GM18858 (cell line): Measurements from ENCODE around the gene IDH2.
"Not testable (repeated sequence)": the region's sequence is repeated elsewhere in the genome, so short reads cannot be mapped to it uniquely, and the experiment has no call there.

Experiments
- ATAC-seq: cut with Tn5 transposase; IDR thresholded peaks from one replicate; pipeline ENCODE4 v1.9.1; 2021; ENCODE audit not compliant: unreplicated experiment

The IDH2 gene

DNA sequence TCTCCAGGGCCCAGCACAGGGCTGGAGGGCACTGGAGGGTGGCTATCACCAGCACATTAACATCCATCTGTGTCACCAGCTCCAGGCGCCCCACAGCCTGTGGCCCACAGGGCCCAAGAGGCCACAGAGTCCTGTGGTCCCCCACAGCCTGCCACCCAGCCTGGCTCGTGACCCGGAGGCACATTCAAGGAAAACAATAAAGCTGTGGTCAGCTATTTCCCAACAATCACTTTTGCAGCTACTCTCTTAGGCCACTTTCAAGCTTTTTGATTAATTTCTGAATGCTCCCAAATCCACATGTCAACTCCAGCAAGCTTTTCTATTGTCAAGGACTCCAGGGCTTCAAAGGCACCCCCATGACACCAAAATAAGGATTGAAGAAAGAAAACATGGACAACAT is 16.7 kb downstream of the IDH2 start:
- ATAC-seq = no peak

DNA sequence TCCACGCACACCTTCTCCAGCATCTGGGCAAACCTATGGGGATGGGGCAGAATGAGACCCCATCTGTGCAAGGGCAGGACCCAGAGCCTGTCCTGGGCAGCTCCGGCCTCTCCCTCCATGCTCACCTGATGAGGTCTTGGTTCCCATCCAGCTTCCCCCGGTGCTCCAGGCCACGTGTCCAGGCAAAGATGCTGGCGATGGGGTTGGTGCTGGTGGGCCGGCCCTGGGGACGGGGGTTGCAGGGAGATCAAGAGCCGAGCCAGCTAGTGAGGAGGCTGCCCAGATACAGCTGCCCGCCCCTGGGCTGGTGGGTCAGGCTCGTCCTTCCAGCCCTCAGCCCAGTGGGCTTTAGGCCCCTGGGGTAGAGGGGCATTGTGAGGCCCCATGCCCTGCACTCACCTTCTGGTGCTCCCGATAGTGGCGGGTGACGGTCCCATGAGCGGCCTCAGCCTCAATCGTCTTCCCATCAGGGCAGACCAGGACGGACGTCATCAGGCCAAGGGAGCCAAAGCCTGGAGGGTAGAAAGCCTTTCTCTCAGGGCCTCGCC is 17.3 kb downstream of the IDH2 start:
- ATAC-seq = no peak

DNA sequence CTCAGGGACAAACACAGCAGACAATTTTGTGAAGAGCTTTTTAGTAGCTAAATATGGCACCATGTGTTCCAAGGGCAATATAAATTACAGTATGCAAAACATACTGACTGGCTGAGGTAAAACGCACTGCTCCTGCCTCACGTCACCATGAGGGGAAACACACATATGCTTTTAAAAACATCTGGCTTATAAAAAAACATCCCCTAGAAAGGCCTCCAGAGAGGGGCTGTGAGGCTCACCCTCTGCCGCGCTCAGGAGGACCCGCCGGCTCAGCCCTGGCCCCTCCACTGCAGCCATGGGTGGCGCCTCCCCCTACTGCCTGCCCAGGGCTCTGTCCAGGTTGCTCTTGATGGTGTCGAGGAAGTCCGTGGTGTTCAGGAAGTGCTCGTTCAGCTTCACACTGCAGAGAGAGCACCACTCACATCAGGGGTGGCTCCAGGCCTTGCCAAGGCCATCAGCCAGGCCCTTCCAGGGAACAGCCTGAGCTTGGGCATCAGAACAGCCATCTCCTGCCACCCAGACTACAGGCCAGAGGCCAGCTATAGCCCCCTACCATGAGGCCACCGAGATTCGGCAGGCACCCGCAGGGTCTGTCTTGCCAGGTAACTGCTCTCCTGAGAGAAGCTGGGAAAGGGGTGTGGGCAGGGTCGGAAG is 18.2 kb downstream of the IDH2 start:
- no peak for ATAC-seq

DNA sequence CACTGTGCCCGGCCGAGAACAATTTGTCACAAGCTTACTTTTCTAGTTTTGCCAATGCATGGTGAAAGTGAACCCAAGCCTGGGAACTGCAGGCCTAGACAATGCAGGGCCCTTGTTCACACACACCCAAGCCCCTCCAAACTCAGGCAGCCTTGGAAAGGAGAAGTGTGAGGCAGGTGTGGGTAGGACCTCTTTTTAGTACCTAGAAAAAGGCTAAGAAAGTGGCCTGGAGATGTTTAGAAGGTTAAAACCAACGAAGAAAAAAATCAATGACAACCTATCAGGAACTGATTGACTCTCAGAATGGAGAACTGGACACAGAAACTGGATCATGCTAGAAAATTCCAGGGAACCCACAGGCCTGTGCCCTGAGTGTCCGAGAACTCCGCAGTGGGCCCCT is 18.8 kb downstream of the IDH2 start:
- ATAC-seq = no peak

DNA sequence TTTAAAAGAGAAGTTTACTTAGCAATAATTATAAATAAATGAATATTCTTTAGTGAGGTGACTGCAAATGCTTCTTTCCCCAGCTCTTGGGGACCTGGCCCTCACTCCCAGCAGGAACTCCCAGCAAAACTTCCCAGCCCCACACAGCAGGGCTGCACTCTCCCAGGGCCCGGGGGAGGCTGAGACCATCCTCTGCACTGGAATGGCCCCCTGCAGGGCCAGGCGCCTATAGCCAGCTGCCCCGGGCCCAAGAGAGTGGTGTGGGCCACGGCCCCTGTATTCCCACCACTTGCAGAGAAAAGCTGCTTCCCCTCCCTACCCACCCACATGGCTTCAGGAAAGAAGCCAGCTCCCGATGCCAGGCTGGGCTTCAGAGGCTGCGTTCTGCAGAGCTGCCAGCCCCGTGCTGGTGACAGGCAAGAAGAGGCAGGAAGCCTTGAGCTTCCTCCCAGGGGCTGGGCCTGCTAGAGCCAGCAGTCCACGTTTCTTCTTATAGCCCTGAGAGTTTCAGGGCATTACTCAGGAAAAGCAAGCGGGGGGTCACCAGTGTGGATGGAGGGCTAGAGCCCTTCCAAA is 20.0 kb downstream of the IDH2 start:
- no peak for ATAC-seq

DNA sequence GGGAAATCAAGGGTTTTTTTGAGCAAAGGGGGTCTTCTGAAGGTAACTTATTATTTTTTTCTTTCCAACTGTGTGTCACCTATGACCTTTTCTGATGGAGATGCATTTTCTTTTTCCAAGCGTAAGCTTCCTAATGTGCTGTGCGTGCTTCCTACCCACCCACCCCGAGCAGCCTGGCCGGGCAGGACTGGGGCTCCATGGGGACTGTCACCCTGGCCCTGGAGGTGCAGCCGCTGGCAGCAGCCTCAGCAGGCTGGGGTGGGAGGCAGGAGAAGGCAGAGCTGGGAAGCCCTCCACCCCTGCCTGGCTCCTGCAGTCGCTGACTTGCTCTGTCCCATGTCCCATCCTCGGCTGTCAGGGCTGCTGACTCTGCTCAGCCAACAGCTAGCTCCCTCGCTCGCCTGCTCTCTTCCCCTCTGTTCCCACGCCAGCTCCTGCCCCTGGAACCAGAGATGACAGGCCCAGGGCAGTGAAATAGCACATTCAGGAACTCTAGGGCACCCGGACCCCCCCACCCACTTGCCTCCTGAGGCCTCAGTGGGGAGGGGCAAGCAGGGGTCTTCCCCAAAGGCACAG is 21.4 kb downstream of the IDH2 start:
- ATAC-seq = no peak

DNA sequence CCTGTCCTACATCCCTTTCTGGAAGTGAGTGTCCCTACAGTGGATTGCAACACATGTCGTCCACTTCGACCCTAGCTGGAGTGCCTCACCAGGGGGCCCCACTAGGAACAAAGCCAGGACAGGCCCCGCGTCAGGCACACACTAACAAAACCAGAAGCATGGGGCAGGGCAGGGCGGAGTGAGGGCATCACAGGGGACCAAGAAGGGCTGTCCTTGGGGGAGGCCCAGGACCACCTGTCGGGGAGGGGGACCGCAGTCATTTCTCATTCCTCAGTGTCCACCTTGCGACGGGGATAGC is 21.9 kb downstream of the IDH2 start:
- no peak for ATAC-seq

DNA sequence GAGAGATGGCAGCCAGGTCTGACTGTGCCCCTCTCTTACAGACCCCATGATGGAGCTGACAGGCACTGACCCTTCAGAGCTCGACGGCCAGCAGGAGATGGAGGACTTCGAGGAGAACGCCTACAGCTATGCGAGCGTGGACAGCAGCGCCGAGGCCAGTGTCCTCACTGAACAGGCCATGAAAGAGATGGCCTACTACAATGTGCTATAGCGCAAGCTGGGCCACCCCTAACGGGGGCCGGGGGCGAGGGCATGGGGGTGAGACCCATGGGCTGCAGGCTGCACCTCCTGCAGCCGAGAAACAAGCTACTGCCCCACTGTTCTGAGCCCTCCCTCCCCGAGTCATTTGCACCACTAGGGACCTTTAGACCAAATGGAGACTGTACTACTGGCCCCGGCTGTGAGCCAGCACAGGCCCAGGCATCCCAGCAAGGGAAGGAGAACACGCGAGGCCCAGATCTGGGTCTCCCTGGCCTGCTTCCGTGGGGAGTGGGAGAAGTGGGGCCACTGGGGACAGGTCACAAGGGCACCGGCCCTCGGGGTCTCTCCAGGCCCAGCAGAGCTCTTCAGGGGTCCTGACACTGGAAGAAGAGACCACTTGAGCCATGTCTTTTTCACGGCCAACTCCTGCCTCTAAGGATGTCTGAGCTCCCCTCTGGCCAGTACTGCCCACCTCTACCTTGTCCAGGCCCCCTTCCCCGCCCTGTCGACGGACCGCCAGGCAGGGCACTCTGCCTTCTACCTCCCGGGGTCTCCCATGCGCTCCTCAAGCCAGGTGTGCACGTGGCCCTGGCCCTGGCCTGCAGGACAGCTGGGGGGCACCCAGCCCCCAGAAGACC is 22.4 kb downstream of the IDH2 start:
- ATAC-seq = no peak

DNA sequence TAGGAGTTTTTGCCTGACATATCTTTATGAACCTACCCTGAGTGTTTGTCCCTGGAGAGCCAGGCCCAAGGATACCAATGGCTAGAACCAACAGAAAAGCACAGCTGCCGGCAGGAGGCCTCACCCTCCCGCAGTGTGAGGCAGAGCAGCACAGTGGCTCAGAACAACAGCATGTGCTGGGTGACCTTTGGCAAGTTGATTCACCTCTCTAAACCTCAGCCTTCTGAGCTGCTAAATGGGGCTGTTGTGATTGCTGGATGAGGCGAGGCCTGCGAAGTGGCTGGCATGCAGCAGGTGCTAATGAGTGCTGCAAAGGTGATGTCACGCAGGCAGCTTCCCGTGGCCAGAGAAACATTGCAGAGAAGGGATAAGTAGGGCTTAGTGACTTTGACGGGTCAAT is 23.3 kb downstream of the IDH2 start:
- ATAC-seq = no peak

DNA sequence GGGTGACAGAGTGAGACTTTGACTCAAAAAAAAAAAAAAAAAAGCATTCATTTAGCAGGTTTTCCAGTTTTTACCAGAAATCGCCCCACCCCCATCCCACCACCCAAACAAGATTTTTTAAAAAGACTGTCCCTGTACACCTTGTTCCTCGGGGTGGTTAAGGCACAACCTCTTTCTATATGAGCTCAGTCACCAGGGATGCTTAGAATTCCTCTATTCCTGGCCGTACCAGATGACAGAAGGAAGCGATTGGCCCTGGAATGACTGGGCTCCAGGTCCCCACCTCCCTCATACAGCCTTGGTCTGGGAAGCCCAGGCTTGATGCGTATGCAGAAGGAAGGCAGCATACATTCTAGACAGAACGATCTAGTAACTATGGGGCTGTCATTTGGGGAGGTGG is 25.6 kb downstream of the IDH2 start:
- ATAC-seq = no peak

DNA sequence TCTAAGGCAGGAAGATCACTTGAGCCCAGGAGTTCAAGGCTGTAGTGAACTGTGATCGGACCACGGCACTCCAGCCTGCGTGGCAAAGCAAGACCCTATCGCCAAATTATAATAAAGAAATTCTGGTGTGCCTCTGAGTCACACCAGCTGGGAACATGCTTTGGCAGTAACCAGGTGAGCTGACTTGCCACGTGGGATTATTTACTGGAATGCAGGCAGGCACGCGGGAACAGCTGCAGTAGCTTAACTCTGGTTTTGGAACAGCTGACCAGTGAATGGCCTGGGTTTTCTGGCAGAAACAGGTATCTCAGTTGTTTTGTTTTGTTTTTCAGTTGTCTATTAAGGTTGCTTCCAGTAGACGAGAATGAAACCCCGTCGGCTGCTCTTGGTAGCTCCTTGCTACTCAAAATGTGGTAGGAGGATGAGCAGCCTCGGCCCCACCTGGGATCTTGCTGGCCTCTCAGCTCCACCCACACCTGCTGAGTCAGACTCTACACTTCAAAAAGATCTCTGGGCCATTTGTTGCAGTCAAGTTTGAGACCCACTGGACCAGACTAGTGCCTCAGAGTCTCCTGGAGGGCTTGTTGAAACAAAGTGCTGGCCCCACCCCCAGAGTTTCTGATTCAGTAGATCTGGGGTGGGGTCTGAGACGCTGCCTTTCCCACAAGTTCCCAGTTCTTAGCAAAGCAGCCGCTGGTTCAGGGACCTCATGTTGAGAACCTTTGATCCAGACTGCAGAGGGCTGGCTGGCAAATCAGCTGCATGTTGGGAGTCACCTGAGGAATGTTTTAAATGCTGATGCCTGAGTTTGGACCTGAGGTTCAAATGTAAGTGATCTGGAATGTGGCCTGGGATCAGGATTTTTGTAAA is 26.6 kb downstream of the IDH2 start:
- no peak for ATAC-seq

DNA sequence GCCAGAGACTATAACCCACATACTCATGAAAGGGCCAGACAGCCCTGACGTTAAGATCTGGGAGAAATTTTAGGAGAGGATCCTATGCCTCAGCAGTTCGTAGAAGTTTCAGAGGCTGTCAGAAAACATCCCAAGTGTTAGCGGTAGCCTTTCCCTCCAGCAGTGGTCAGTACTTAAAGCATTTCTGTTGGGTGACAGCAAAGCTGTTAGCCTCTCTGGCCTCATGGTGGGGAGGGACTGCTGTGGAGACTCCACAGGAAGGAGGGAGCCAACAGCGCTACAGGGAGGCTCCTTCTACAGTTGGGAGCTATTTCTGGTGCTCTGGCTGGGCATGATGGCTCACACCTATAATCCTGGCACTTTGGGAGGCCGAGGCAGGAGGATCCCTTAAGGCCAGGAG is 27.4 kb downstream of the IDH2 start:
- ATAC-seq = no peak

DNA sequence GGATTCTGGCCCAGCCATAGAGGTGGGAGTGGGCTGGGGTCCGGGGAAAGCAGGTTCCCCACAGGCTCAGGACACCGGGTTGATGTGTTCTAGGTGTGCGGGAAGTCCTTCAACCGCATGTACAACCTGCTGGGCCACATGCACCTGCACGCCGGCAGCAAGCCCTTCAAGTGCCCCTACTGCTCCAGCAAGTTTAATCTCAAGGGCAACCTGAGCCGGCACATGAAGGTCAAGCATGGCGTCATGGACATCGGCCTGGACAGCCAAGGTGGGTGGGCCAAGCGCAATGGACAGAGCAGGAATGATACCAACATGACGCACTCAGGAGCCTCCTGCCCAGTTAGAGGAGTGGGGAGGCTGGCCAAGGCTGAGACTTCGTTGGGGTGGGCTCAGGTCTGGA is 28.2 kb downstream of the IDH2 start:
- ATAC-seq = no peak

DNA sequence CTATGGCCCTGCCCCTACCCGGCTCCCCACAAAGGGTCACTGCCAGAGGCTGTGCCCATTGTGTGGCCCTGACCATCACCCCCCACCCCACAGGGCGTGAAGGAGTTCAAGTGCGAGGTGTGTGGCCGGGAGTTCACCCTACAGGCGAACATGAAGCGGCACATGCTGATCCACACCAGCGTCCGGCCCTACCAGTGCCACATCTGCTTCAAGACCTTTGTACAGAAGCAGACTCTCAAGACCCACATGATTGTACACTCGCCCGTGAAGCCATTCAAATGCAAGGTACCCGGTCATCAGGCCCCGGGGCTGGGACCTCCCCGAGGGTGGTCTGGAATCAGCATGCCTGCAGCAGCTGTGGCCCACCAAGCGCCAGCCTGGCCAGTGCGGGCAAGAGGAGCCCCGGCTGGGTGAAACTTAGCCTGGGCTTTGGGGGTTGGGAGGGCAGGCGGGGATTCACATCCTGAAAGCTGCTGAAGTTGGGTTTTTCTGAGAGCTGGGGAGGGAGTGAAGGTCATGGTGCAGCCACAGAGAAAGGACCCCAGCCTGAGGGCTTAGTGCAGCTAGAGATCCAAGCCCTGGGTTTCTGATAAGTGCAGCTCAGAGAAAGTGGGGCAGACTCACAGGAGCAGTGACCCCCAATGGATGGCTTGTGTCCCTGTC is 29.2 kb downstream of the IDH2 start:
- ATAC-seq = no peak

DNA sequence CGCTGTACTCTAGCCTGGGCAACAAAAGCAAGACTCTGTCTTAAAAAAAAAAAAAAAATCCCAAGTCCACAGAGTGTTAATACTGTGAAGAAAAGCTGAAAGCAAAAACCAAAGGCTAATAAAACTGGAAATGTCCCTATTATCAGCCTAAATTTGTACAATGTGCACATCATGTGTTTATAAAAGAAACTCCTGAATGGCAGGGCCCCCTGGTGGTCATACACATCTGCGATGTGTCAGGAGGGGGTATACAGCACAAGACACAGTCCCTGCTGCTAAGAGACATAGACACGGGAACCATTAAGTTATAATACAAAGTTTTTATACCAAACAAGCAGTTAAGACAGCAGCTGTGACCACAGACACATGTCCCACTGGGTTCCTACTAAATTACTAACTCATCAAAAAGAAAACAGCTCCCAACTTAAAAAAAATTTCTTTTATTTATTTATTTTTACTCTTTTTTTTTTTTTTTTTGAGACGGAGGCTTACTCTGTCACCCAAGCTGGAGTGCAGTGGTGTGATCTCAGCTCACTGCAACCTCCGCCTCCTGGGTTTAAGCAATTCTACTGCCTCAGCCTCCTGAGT is 31.0 kb downstream of the IDH2 start:
- peak; percentile 73 for ATAC-seq

DNA sequence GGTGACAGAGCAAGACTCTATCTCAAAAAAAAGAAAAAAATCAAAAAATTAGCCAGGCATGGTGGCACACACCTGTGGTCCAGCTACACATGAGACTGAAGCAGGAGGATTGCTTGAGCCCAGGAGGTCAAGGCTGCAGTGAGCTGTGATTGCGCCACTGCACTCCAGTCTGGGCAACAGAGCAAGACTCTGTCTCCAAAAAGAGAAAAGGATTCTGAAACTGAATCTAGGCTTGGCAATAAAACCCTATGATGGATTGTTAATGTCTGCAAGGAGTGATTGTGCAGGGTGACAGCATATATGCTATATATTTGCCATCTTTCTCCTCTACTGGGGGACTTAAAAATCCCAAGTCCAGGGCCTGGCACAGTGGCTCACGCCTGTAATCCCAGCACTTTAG is 31.6 kb downstream of the IDH2 start:
- not testable (repeated sequence) for ATAC-seq

DNA sequence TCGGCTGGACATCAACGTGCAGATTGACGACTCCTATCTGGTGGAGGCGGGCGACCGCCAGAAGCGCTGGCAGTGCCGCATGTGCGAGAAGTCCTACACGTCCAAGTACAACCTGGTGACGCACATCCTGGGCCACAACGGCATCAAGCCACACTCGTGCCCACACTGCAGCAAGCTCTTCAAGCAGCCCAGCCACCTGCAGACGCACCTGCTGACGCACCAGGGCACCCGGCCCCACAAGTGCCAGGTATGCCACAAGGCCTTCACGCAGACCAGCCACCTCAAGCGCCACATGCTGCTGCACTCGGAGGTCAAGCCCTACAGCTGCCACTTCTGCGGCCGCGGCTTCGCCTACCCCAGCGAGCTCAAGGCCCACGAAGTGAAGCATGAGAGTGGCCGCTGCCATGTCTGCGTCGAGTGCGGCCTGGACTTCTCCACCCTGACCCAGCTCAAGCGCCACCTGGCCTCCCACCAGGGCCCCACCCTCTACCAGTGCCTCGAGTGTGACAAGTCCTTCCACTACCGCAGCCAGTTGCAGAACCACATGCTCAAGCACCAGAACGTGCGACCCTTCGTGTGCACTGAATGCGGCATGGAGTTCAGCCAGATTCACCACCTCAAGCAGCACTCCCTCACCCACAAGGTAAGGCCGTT is 34.2 kb downstream of the IDH2 start:
- no peak for ATAC-seq

DNA sequence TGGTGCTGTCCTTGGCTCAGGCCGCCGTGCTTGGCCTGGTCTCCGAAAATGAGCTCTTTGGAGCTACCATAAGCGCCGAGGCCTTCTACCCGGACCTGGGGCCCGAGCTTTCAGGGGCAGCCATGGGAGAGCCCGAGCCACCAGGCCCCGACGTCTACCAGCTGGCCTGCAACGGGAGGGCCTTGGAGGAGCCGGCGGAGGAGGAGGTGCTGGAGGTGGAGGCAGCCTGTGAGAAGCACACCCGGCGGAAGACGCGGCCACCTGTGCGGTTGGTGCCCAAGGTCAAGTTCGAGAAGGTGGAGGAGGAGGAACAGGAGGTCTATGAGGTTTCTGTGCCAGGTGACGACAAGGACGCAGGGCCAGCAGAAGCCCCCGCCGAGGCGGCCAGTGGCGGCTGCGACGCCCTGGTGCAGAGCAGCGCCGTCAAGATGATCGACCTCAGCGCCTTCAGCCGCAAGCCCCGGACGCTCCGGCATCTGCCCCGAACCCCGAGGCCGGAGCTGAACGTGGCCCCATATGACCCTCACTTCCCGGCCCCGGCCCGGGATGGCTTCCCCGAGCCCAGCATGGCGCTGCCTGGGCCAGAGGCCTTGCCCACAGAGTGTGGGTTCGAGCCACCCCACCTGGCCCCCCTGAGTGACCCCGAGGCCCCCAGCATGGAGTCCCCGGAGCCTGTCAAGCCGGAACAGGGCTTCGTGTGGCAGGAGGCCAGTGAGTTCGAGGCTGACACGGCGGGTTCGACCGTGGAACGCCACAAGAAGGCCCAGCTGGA is 34.9 kb downstream of the IDH2 start:
- ATAC-seq = no peak

DNA sequence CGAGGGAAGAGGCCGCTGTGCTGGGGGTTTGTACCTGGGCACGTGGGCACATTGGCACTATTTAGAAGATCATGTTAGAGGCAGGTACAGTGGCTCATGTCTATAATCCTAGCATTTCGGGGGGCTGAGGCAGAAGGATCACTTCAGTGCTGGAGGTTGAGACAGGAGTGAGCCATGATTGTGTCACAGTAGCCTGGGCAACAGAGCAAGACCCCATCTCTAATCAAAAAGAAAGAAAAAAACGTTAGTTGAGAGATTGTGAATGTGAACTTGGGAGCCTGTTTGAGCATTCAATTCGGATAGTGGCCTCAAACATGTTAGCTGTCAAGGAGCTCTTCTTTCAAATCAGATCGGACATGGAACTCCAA is 36.6 kb downstream of the IDH2 start:
- no peak for ATAC-seq
